Right hindlimb (tissue), 1 donor: ENCODE measurements around the gene PALM.
"Not testable (repeated sequence)": the region's sequence is repeated elsewhere in the genome, so short reads cannot be mapped to it uniquely, and the experiment has no call there.

Source experiments
- DNase-seq: peaks from one replicate; pipeline ENCODE4 v3.0.0-alpha.2; 2018

Gene PALM

DNA sequence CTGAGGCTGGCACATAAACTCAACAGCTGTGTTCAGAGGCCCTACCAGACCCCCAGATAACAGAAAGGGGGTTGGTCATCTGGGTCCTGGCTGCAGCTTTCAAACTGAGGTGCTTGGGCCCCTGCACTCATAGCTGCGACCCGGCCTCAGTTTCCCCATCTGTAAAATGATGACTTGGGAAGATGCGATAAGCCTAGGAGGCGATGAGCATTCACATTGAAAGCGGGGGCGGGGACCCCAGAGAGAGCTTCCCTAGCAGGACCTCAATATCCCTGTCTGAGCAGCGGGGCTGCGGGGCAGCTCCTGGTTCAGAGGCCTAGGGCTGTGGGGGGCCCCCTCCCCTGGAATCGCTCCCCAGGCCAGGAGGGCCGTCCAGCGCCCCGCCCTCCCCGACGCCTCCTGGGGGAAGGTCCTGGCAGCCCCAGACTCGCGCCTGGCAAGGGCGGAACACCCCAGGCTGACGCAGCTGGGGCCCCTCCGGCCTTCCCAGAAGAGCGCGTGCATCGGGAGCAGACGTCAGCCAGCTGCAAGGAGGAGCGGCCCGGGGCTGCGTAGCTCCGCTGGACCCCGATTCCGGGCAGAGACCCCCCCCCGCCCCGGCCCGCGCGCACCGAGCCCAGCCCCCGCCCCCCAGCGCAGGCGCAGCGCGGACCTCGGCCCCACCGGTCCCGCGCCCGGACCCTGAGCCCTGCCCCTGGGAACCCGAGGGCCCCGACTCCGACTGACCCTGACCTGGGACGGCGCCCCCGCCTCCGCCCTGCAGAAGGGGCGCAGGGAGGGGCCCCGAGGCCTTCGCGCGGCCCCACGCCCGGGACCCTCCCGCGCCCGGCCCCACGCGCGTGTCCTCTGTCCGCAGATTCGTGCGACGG is 29.1 kb upstream of the PALM start:
- peak; percentile 91 for DNase-seq

DNA sequence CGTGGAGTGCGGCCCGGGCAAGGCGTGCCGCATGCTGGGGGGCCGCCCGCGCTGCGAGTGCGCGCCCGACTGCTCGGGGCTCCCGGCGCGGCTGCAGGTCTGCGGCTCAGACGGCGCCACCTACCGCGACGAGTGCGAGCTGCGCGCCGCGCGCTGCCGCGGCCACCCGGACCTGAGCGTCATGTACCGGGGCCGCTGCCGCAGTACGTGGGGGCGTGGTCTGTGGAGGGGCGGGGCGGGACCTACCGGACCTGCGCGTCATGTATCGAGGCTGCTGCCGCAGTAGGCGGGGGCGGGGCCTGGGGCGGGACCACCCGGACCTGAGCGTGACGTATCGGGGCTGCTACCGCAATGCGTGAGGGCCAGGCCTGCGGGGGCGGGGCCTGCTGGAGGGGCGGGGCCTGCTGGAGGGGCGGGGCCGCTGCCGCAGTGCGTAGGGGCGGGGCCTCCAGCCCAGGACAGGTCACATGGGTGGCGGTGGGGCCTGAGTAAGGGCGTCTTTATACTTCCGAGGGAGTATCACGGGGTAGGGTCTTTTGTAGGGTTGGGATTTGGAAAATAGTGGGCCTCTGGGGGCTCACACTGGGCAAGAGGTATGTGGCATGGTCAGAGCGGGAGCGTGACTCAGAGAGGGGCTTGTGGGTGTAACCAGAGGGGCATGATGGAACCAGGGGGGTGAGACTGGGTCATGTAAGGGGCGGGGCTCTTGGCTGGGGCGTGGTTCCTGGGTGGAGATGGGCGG is 28.3 kb upstream of the PALM start:
- peak; percentile 100 for DNase-seq

DNA sequence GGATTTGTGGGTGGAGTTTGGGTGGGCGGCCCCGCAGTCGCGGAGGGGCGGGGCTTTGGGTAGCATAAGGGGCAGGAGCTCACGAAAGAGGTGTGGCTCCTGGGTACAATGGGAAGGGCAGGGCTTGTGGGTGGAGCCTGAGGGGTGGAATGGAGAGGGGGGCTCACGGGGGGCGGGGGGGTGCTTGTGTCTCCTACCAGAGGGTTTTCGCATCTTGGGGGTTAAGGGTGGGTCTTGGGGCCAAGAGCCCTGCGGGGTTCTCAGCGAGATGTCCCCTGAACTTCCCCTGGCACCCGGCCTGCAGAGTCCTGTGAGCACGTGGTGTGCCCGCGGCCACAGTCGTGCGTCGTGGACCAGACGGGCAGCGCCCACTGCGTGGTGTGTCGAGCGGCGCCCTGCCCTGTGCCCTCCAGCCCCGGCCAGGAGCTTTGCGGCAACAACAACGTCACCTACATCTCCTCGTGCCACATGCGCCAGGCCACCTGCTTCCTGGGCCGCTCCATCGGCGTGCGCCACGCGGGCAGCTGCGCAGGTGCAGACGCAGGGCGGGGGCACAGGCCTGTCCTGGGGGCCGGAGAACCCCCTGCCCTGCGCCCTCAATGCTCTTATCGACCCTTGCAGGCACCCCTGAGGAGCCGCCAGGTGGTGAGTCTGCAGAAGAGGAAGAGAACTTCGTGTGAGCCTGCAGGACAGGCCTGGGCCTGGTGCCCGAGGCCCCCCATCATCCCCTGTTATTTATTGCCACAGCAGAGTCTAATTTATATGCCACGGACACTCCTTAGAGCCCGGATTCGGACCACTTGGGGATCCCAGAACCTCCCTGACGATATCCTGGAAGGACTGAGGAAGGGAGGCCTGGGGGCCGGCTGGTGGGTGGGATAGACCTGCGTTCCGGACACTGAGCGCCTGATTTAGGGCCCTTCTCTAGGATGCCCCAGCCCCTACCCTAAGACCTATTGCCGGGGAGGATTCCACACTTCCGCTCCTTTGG is 27.4 kb upstream of the PALM start:
- no peak for DNase-seq

DNA sequence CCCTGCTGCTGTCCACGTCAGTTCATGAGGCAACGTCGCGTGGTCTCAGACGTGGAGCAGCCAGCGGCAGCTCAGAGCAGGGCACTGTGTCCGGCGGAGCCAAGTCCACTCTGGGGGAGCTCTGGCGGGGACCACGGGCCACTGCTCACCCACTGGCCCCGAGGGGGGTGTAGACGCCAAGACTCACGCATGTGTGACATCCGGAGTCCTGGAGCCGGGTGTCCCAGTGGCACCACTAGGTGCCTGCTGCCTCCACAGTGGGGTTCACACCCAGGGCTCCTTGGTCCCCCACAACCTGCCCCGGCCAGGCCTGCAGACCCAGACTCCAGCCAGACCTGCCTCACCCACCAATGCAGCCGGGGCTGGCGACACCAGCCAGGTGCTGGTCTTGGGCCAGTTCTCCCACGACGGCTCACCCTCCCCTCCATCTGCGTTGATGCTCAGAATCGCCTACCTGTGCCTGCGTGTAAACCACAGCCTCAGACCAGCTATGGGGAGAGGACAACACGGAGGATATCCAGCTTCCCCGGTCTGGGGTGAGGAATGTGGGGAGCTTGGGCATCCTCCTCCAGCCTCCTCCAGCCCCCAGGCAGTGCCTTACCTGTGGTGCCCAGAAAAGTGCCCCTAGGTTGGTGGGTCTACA is 25.9 kb upstream of the PALM start:
- no peak for DNase-seq

DNA sequence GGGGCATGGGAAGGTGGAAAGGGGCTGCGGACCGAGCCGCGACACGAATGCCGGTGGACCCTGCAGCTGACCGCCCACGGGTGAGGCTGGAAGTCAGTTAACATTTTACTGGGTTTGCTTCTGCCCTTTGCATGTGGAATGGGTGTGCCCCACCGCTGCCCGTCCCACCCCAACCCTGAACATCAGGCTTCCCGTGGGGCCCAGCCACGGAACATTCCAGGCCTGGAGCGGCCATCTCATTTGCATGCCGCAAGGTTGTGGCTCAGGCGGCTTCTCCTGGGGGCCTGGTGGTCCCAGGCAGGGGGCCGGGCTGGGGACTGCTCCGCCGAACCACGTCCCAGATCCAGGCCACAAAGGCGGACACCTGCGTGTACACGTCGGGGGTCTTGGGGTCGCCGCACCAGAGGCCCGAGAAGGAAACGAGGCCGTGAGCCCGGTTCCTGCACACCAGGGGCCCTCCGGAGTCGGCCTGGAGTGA is 23.2 kb upstream of the PALM start:
- DNase-seq, result no peak

DNA sequence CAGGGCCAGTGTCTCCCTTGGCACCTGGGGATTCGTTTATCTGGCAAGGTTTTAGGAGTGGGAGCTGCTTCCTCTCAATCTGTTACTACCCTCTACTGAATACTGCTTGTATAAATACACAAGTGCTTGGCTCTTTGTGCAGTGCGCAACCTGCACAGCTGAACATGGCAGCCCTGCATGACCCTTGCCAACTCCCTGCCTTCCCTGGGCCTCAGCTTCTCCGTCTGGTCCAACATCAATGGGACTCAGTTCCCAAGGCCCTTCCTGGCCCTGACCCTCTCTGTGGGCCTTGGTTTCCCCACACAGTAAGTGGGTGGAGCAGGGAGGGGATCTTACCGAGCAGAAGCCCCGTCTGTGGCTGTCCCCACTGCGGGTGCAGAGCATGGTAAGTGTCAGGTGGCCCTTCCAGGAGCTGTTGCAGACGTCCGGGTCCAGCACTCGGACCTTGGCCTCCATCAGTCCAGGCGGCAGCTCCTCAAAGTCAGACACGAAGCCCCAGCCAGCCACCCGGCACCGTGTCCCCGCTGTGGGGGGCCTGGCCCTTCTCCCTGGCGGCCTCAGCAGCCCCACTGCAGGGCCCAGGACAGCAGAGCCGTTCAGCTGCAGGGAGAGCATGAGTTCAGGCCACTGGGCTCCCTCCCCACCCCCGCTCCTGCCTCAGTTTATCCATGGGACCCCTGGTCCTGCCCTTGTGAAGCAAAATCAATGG is 22.0 kb upstream of the PALM start:
- DNase-seq, result no peak

DNA sequence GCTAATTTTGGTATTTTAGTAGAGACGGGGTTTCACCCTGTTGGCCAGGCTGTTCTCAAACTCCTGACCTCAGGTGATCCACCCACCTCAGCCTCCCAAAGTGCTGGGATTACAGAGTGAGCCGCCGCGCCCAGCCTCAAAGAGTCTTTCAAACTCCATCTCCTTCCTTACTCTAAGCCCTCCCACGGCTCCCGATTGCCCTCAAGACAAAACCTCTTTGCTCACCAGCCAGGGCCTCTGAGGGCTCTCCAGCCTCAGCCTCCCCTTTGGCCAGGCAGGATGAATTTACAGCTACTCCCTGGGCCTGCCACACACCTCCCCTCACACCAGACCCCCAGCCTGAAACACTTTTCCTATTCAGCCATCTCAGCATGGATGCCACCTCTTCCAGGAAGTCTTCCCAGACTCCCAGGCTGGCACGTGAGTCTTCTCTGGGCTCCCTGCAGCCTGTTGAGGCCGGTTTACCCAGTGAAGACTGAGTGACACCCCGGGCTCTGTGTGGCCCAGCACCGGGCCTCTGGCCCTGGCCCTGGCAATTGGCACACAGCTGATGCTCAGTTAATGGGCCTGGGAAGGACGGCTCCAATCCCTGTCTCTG is 21.1 kb upstream of the PALM start:
- no peak for DNase-seq

DNA sequence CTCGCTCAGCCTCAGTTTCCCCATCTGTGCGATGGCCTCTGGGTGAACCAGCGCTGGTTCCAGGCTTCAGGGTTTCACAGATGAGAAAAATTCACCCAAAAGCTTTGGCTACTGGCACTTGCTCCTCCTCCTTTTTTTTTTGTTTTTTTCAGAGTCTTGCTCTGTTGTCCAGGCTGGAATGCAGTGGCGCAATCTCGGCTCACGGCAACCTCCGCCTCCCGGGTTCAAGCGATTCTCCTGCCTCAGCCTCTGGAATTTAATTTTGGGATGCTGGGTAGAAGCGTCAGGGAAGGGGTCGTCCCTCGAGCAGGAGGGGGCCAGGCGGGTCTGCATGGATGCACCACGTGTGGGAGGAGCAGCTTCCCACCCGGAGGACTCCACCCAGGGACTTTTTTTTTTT is 20.5 kb upstream of the PALM start:
- no peak for DNase-seq

DNA sequence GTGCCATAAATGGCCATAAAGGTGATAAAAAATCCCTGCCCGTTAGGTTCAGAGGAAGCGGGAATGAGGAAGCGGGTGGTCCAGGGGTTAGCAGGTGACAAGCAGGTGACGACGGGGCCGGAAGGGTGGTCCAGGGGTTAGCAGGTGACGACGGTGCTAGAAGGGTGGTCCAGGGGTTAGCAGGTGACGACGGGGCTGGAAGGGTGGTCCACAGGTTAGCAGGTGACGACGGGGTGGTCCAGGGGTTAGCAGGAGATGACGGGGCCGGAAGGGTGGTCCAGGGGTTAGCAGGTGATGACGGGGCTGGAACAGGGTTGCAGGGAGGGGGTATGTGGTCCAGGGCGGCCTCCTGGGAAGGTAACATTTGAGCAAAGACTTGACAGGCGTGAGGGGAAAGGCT is 19.7 kb upstream of the PALM start:
- DNase-seq, result no peak

DNA sequence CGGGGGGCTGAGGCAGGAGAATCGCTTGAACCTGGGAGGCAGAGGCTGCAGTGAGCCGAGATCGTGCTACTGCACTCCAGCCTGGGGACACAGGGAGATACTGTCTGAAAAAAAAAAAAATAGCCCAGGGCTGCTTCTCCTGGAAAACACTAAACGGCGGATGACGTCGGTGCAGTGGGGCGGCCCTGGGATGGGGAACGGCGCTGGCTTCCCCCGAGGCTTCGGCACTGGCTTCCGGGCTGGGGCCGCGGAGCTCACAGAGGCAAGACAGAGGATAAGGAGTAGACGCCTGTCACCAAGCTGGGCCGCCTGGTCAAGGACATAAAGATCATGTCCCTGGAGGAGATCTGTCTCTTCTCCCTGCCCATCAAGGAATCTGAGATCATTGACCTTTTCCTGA is 18.5 kb upstream of the PALM start:
- no peak for DNase-seq

DNA sequence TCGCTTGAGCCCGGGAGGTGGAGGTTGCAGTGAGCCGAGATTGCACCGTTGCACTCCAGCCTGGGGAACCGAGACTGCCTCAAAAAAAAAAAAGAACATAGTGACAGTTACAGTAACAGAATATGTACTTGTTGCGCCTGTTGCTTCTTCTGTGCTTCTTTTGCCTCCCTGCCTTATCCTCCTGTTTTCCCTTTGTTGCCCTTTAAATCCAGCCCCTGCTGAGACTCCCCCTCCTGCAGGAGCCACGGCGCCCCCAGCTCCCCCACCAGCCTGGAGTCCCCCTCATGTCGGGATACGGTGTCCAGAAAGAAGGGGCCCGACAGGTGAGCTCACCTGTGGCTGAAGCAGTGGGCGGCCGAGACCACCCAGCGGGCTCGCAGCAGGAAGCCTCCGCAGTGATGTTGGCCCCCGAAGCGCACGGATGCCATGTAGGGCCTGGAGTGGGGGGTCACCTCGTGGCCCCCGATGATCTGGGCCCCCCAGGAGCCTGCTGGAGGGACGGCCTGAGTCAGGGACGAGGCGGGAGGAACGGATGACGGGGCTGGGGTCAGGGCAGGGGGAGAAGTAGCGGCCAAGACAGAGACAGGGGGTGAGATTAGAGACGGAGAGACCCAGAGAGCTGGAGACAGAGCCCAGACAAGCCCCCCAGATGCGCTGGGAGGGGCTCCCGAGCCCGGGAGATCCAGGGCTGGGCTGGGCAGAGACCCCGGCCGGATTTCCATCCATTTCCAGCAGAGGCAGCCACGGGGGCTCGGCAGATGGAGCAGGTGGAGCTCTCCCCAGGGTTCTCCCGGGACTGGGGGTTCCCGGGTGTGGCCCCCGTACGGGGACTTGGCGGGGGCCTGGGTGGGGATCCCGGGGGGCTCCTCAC is 14.0 kb upstream of the PALM start:
- DNase-seq, result no peak

DNA sequence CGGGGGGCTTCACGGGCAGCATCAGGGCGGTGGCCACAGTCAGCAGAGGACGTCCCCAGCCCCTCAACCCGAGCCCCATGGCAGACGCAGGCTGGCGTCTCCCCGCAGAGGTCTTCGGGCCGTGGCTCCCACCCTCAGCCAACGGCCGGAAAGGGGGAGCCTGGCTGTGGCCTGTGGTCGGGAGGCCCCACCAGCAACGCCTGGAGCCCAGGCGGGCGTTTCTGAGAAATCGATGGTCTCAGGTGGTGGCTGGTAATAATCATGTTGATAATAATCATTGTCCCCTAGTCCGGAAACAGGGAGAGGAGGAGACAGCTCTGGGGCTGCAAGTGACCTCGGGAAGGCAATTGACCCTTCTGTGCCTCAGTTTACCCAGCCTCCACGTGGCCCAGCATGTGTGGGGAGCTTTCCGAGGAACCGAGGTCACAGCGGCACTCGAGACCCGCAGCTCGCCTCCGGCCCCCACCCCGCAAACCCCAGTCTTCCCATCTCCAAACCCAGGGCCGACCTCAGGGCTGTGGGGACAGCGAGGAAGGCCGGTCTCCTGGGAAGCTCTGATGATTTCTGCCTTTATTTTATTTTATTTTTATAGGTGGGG is 13.3 kb upstream of the PALM start, which contains the start of gene PRSS57:
Gene PRSS57, minus strand, starts transcription at position 101 of the 598 bp plus-strand sequence. Its CDS starts 22 bp downstream, at position 79.
- no peak for DNase-seq

DNA sequence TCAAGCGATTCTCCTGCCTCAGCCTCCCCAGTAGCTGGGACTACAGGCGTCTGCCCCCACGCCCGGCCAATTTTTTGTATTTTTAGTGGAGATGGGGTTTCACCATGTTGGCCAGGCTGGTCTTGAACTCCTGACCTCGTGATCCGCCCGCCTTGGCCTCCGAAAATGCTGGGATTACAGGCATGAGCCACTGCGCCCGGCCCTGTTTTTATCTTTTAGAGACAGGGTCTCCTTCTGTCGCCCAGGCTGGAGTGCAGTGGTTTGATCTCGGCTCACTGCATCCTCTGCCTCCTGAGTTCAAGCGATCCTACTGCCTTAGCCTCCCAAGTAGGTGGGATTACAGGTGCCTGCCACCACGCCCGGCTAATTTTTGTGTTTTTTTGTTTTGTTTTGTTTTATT is 10.2 kb upstream of the PALM start:
- not testable (repeated sequence) for DNase-seq

DNA sequence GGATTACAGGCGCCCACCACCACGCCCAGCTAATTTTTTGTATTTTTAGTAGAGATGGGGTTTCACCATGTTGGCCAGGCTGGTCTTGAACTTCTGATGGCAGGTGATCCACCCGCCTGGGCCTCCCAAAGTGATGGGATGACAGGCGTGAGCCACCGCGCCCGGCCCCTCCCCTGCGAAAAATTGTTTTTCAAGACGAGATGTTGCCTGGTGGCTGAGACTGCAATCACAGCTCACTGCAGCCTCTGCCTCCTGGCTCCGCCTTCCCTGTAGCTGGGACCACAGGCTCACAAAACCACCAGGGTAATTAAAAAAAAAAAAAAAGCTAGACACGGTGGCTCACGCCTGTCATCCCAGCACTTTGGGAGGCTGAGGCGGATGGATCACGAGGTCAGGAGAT is 8.8 kb upstream of the PALM start:
- not testable (repeated sequence) for DNase-seq

DNA sequence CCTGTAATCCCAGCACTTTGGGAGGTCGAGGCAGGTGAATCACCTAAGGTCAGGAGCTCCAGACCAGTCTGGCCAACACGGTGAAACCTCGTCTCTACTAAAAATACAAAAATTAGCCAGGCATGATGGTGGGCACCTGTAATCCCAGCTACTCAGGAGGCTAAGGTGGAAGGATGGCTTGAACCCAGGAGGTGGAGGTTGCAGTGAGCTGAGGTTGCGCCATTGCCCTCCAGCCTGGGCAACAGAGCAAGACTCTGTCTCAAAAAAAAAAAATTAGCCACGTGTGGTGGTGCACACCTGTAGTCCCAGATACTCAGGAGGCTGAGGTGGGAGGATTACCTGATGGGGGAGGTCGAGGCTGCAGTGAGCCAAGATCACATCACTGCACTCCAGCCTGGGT is 5.9 kb upstream of the PALM start:
- DNase-seq, result not testable (repeated sequence)

DNA sequence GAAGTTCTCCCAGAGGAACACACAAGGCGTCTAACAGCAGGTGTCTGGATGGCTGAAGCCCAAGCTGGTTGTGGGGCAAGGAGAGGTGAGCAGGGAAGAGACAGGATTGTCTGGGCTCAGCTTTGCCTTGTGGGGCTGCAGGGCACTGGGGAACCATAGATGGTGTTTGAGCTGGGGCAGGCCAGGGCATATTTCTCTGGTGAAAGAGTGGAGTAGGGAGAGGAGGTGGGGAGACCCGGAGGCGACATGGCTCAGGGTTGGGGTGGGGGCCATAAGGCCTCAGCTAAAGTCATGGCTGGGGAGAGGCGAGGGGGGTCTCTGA is 5.4 kb upstream of the PALM start:
- DNase-seq, result no peak

DNA sequence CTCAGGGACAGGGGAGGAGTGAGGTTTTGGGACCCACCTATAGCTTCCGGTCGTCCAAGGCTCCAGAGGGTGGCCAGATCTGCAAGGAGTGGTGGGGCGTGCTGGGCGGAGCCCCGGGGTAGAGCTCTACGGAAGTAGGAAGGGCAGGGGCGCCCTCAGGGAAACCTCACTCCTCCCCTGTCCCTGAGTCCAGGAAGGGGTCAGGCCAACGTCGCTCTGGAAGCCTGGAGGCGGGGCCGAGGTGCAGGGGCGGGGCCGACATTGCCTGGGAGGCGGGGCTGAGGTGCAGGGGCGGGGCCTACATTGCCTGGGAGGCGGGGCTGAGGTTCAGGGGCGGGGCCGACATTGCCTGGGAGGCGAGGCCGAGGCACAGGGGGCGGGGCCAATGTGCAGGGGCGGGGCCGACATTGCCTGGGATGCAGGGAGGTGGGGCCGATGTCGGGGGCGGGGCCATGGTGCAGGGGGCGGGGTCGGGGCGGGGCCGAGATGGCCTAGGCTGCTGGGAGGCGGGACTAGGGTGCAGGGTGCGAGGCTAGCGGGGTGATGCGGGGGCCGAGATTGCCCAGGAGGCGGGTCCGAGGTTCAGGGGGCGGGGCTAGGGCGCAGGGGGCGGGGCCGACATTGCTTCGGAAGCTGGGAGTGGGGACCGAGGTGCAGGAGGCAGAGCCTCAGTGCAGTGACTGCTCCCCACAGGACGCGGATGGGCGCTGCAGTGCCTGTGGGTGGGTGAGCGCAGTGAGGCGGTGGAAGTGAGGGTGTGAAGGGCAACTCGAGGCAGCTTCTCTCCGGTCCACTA is 4.9 kb upstream of the PALM start:
- DNase-seq, result peak; percentile 69

DNA sequence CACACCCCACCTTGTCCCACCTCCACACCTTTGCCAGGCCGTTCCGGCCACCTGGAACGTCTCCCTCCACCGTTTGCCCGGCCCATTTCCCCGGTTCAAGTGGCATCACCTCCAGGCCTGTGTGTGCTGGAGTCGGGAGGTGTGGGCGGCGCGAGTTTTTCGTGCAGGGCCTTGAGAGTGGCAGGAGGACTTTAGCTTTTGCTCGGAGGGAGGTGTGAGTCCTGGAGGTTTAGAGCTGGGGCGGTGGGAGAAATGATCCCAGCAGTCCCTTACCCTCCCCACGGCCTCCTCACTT is 4.3 kb upstream of the PALM start:
- no peak for DNase-seq
